Stimulated activated CD4-positive, alpha-beta T cell treated with anti-CD3 and anti-CD28 coated beads, Interleukin-1b, Interleukin-23, amount 100 ng/mL, for 24 hours (primary cell): ENCODE data around the gene MIER3.

Experiments used
- DNase-seq, 4 experiments: peaks; one replicate each; pipeline ENCODE4 v3.0.0-alpha.2; 2020; ENCODE audit warnings: low read depth in 4 of 4, low spot score in 1 of 4

MIER3 gene

GRCh38 chr5:56961746-56962145 is 9.8 kb upstream of the MIER3 start:
- no peak for DNase-seq

GRCh38 chr5:56959326-56959725 is 7.4 kb upstream of the MIER3 start:
- DNase-seq = no peak

- no peak for DNase-seq
These were observed 6.7 kb upstream of the MIER3 start for GRCh38 chr5:56958595-56958994.

GRCh38 chr5:56954262-56954661 is 2.3 kb upstream of the MIER3 start:
- no peak for DNase-seq

GRCh38 chr5:56951126-56951945 is 587 bp downstream of the MIER3 start:
- DNase-seq = peak in 1 of 4 experiments; percentile 4

- DNase-seq = peak in 3 of 4 experiments; percentile 38 to 45 (median 41)
These were observed 1.2 kb downstream of the MIER3 start for GRCh38 chr5:56950626-56951125.

GRCh38 chr5:56947052-56947451 is 4.9 kb downstream of the MIER3 start:
- no peak for DNase-seq

- no peak for DNase-seq
These were observed 9.9 kb downstream of the MIER3 start for GRCh38 chr5:56941981-56942380.

GRCh38 chr5:56938858-56939257 is 13.1 kb downstream of the MIER3 start:
- DNase-seq = no peak

GRCh38 chr5:56934325-56934724 is 17.6 kb downstream of the MIER3 start:
- no peak for DNase-seq

- DNase-seq = no peak
These were observed 29.0 kb downstream of the MIER3 start for GRCh38 chr5:56922922-56923321.

GRCh38 chr5:56919942-56920662 is 31.8 kb downstream of the MIER3 start:
- DNase-seq = no peak

GRCh38 chr5:56918054-56918453 is 33.9 kb downstream of the MIER3 start:
- no peak for DNase-seq

GRCh38 chr5:56917534-56917933 is 34.4 kb downstream of the MIER3 start:
- DNase-seq = no peak

- no peak for DNase-seq
These were observed 37.2 kb downstream of the MIER3 start for GRCh38 chr5:56914678-56915077.

- no peak for DNase-seq
These were observed 38.2 kb downstream of the MIER3 start for GRCh38 chr5:56913766-56914165.

- DNase-seq = peak in 2 of 4 experiments; percentile 12 to 16
These were observed 41.5 kb downstream of the MIER3 start for GRCh38 chr5:56910210-56910965.

- peak; percentile 69 to 94 (median 82) for DNase-seq
These were observed 42.4 kb downstream of the MIER3 start, which contains the start of gene SETD9 for GRCh38 chr5:56909294-56910209. TSS of gene SETD9 (plus strand) at chr5:56909596. CDS start at chr5:56909646, 50 bp downstream.

GRCh38 chr5:56908942-56909293 is 43.0 kb downstream of the MIER3 start:
- no peak for DNase-seq

GRCh38 chr5:56900858-56901578 is 50.9 kb downstream of the MIER3 start:
- DNase-seq = no peak
